Measurements from ENCODE around the gene NOC2L. TPM values are rescaled to one million over a fixed set of nuclear protein-coding genes. Genes with fewer than 3 reads are reported as not detected.

NOC2L gene
- total RNA-seq, 1 donor from 2014 or later: 46.5 TPM

- TF ChIP-seq CTCF (IDR thresholded peaks at IDR 0.05): no peak
- no peaks in the 10 kb centered on the region for H3K36me3 ChIP-seq
- peak overlapping the region; percentile 68 for H3K4me3 ChIP-seq
- H3K27ac ChIP-seq: peak overlapping the region; percentile 99
- no peaks in the 10 kb centered on the region for H3K9me3 ChIP-seq
- peaks cover 54% of the 10 kb centered on the region for H3K27me3 ChIP-seq (ENCODE audit: low read depth)
- H3K4me1 ChIP-seq: peaks cover 33% of the 10 kb centered on the region
- intact Hi-C loops (cut with DNase I): no loop called here
- peak; percentile 62 for DNase-seq
- no peak for ATAC-seq
Observed at GRCh38 chr1:998995-999724, 40.1 kb upstream of the NOC2L start.

- peaks cover 54% of the 10 kb centered on the region for H3K27me3 ChIP-seq (ENCODE audit: low read depth)
- H3K27ac ChIP-seq: no peak overlapping the region
Observed at GRCh38 chr1:998745-998994, 39.6 kb upstream of the NOC2L start.

GRCh38 chr1:997993-998744 lies 39.1 kb upstream of the NOC2L start:
- no peaks in the 10 kb centered on the region for H3K36me3 ChIP-seq
- intact Hi-C loops (cut with DNase I): no loop called here
- TF ChIP-seq CTCF (IDR thresholded peaks at IDR 0.05): no peak
- peak overlapping the region; percentile 68 for H3K4me3 ChIP-seq
- ATAC-seq: no peak
- no peaks in the 10 kb centered on the region for H3K9me3 ChIP-seq
- no peak overlapping the region for H3K27ac ChIP-seq
- DNase-seq: no peak
- H3K27me3 ChIP-seq (ENCODE audit: low read depth): peaks cover 54% of the 10 kb centered on the region
- H3K4me1 ChIP-seq: peaks cover 32% of the 10 kb centered on the region

More at GRCh38 chr1:998745-998994, 39.6 kb upstream of the NOC2L start:
- H3K4me3 ChIP-seq: peak overlapping the region; percentile 68
- H3K4me1 ChIP-seq: peaks cover 32% of the 10 kb centered on the region
- H3K9me3 ChIP-seq: no peaks in the 10 kb centered on the region
- no peak for TF ChIP-seq CTCF (IDR thresholded peaks at IDR 0.05)
- no peak for ATAC-seq
- no peak for DNase-seq
- H3K36me3 ChIP-seq: no peaks in the 10 kb centered on the region
- intact Hi-C loops (cut with DNase I): no loop called here

- Histone ChIP-seq H3K9me3 (no peaks in the 10 kb centered on the region), H3K27ac (no peak overlapping the region), H3K4me1 (peaks cover 32% of the 10 kb centered on the region), H3K4me3 (no peak overlapping the region), H3K27me3 (ENCODE audit: low read depth) (peaks cover 51% of the 10 kb centered on the region), H3K36me3 (no peaks in the 10 kb centered on the region)
- TF ChIP-seq CTCF (IDR thresholded peaks at IDR 0.05): no peak
- ATAC-seq (no peak), DNase-seq (no peak)
- intact Hi-C loops (cut with DNase I): no loop called here
Observed at GRCh38 chr1:997713-997992, 38.6 kb upstream of the NOC2L start.

- no peak for DNase-seq
- Histone ChIP-seq H3K36me3 (no peaks in the 10 kb centered on the region), H3K4me3 (no peak overlapping the region), H3K9me3 (peaks cover 2% of the 10 kb centered on the region), H3K4me1 (peaks cover 31% of the 10 kb centered on the region), H3K27ac (no peak overlapping the region), H3K27me3 (ENCODE audit: low read depth) (peaks cover 50% of the 10 kb centered on the region)
- intact Hi-C loops (cut with DNase I): no loop called here
- ATAC-seq: no peak
- no peak for TF ChIP-seq CTCF (IDR thresholded peaks at IDR 0.05)
Observed at GRCh38 chr1:996851-997712, 38.0 kb upstream of the NOC2L start.
